K562 (cell line): ENCODE data around the gene NDUFA5. TPM values are rescaled to one million over a fixed set of nuclear protein-coding genes. Genes with fewer than 3 reads are reported as not detected.

Experiments used
- ATF4 ChIP-seq: fragments of 450-650 bp; formaldehyde crosslinking; IDR thresholded peaks from 2 replicates; pipeline ENCODE4 v1.4.0; 2022; ENCODE audit warnings: mild to moderate bottlenecking, moderate library complexity
- BACH1 ChIP-seq: fragments of 200-800 bp; sonication (Bioruptor generic); IDR thresholded peaks from 2 replicates; pipeline ENCODE4 v1.6.1; 2016; ENCODE audit warnings: missing genetic modification characterization, missing compliant biosample characterization
- FOXK2 ChIP-seq, 2 experiments: fragments of 450-650 bp; IDR thresholded peaks in 1 of 2; conservative IDR thresholded peaks in 1 of 2; 2 replicates each; pipeline ENCODE4 v1.6.1; 2016; ENCODE audit warnings: low read depth in 2 of 2, mild to moderate bottlenecking in 1 of 2
- GTF2F1 ChIP-seq: IDR thresholded peaks from 2 replicates; pipeline ENCODE4 v1.6.1; 2011; ENCODE audit warnings: low read depth, low read length, improper control_type of control experiment
- HOMEZ ChIP-seq: fragments of 250-450 bp; sonication (Bioruptor Pico); IDR thresholded peaks from 2 replicates; pipeline ENCODE4 v1.4.0; 2020; ENCODE audit warnings: mild to moderate bottlenecking, moderate library complexity
- JUND ChIP-seq, 2 experiments: IDR thresholded peaks; 2 replicates in 1 of 2; 3 replicates in 1 of 2; pipeline ENCODE4 v1.6.1; 2011; ENCODE audit warnings: borderline replicate concordance in 2 of 2, low read depth in 2 of 2, low read length in 2 of 2, improper control_type of control experiment in 1 of 2, missing biosample characterization in 1 of 2, missing genetic modification characterization in 1 of 2, missing genetic modification reagents in 1 of 2
- KAT8 ChIP-seq: fragments of 450-650 bp; IDR thresholded peaks from 2 replicates; pipeline ENCODE4 v1.6.1; 2016; ENCODE audit warnings: low read depth, mild to moderate bottlenecking
- POLR2A ChIP-seq: fragments of 450-650 bp; conservative IDR thresholded peaks from 2 replicates; pipeline ENCODE4 v1.6.1; 2016
- RBM15 ChIP-seq: fragments of 200-400 bp; formaldehyde crosslinking; IDR thresholded peaks from 2 replicates; pipeline ENCODE4 v1.6.1; 2018; ENCODE audit warnings: mild to moderate bottlenecking, low read length, moderate library complexity; ENCODE audit not compliant: insufficient read depth
- SMARCA5 ChIP-seq: fragments of 450-650 bp; IDR thresholded peaks from 2 replicates; pipeline ENCODE4 v1.6.1; 2016
- ZKSCAN1 ChIP-seq: fragments of 150-350 bp; IDR thresholded peaks from 2 replicates; pipeline ENCODE4 v1.6.1; 2016; ENCODE audit warnings: low read depth, low read length
- ZKSCAN8 ChIP-seq: fragments of 200-800 bp; sonication (Bioruptor generic); IDR thresholded peaks from 2 replicates; pipeline ENCODE4 v1.6.1; 2016; ENCODE audit warnings: missing genetic modification characterization, missing compliant biosample characterization
- ZNF212 ChIP-seq: fragments of 450-650 bp; formaldehyde crosslinking; IDR thresholded peaks from 2 replicates; pipeline ENCODE4 v1.4.0; 2020; ENCODE audit warnings: mild to moderate bottlenecking
- ZNF274 ChIP-seq: IDR thresholded peaks from 2 replicates; pipeline ENCODE4 v1.6.1; 2011; ENCODE audit warnings: low read depth, mild to moderate bottlenecking, low read length, moderate library complexity, borderline replicate concordance
- ZNF41 ChIP-seq: fragments of 250-450 bp; sonication (Bioruptor Pico); conservative IDR thresholded peaks from 2 replicates; pipeline ENCODE4 v1.4.0; 2020; ENCODE audit warnings: mild to moderate bottlenecking
- ZNF589 ChIP-seq: fragments of 200-800 bp; sonication (Bioruptor generic); IDR thresholded peaks from 2 replicates; pipeline ENCODE4 v1.6.1; 2016; ENCODE audit warnings: low read depth, missing genetic modification characterization, missing compliant biosample characterization
- ZNF696 ChIP-seq: fragments of 250-450 bp; sonication (Bioruptor Pico); conservative IDR thresholded peaks from 2 replicates; pipeline ENCODE4 v1.4.0; 2020; ENCODE audit warnings: mild to moderate bottlenecking, moderate library complexity
- polyA plus RNA-seq, 8 experiments: library from polyadenylated mRNA; depleted of rRNA in 4 of 8; stranded (reverse) in 5 of 8; unstranded in 3 of 8; fragments of >200 nt; fragmentation: Nextera tagmentation in 2 of 8; fragmentation: Illumina TruSeq in 1 of 8; extraction: Ambion mirVana in 2 of 8; extraction: Trizol in 1 of 8; gene quantifications; 2 replicates each; pipeline versions ENCODE4 v1.2.1 to v1.2.3, GENCODE V29; 2011 to 2014; ENCODE audit warnings: inconsistent platforms in 1 of 8, missing spikeins in 1 of 8
- total RNA-seq, 7 experiments: library from RNA; depleted of rRNA in 6 of 7; stranded (reverse); fragments of >200 nt in 6 of 7; fragmentation: Illumina TruSeq in 2 of 7; extraction: Trizol in 2 of 7; gene quantifications; 2 replicates each; pipeline versions ENCODE4 v1.2.1 to v1.2.3, GENCODE V29; 2011 to 2021; ENCODE audit warnings: low replicate concordance in 1 of 7
- TF ChIP-seq, protein P1 (sequence below), 2 experiments: fragments of 450-650 bp; conservative IDR thresholded peaks; 2 replicates each; pipeline ENCODE4 v1.6.1; 2017; ENCODE audit warnings: mild to moderate bottlenecking in 2 of 2, moderate library complexity in 2 of 2
- TF ChIP-seq, protein P2 (sequence below), 2 experiments: IDR thresholded peaks in 1 of 2; conservative IDR thresholded peaks in 1 of 2; 2 replicates each; pipeline ENCODE4 v1.6.1; 2016; ENCODE audit warnings: low read depth in 2 of 2, mild to moderate bottlenecking in 1 of 2, missing compliant biosample characterization in 1 of 2, missing genetic modification characterization in 1 of 2, moderate library complexity in 1 of 2
- TF ChIP-seq, protein P3 (sequence below): fragments of 250-450 bp; sonication (Bioruptor Pico); IDR thresholded peaks from 2 replicates; pipeline ENCODE4 v1.8.0; 2021; ENCODE audit warnings: mild to moderate bottlenecking, moderate library complexity

NDUFA5 gene
- total and polyA plus RNA-seq, 9 of the 15 experiments (the other 6 are each of a cell fraction or from before 2014, with no cell fraction given): 155 to 677 (median 269) TPM

DNA sequence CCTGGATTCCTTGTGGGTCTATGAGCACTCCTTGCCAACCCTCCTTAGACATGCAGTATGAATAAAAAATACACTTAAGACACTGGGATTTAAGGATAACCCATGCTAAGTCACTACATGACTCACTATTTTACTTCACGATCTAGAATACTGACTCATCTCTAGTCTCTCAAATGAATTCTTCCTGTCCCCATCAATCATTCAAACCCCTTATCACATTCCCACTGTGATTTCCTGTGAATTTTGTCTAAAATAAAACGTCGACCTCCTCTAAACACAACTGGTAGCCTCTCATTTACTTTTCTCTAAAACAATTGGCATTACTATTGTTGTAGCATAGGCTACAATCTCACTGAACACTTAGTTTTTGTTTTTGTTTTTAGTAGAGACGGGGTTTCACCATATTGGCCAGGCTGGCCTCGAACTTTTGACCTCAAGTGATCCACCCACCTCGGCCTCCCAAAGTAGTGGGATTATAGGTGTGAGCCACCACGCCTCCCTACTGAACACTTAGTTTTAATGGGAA lies 19.4 kb downstream of the NDUFA5 start (continued):
- TF ChIP-seq, protein P1, sequence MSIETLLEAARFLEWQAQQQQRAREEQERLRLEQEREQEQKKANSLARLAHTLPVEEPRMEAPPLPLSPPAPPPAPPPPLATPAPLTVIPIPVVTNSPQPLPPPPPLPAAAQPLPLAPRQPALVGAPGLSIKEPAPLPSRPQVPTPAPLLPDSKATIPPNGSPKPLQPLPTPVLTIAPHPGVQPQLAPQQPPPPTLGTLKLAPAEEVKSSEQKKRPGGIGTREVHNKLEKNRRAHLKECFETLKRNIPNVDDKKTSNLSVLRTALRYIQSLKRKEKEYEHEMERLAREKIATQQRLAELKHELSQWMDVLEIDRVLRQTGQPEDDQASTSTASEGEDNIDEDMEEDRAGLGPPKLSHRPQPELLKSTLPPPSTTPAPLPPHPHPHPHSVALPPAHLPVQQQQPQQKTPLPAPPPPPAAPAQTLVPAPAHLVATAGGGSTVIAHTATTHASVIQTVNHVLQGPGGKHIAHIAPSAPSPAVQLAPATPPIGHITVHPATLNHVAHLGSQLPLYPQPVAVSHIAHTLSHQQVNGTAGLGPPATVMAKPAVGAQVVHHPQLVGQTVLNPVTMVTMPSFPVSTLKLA (conservative IDR thresholded peaks at IDR 0.05): no peak; a peak in 1 of 4 replicates
- TF ChIP-seq ZKSCAN1: no peak
- TF ChIP-seq, protein P2, sequence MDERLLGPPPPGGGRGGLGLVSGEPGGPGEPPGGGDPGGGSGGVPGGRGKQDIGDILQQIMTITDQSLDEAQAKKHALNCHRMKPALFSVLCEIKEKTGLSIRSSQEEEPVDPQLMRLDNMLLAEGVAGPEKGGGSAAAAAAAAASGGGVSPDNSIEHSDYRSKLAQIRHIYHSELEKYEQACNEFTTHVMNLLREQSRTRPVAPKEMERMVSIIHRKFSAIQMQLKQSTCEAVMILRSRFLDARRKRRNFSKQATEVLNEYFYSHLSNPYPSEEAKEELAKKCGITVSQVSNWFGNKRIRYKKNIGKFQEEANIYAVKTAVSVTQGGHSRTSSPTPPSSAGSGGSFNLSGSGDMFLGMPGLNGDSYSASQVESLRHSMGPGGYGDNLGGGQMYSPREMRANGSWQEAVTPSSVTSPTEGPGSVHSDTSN (CRISPR knock-in tag; IDR thresholded peaks at IDR 0.05; ENCODE audit: low read depth): no peak
- TF ChIP-seq, protein P2 (tag; conservative IDR thresholded peaks at IDR 0.05; ENCODE audit: low read depth): peak; percentile 98
- TF ChIP-seq POLR2A: no peak
- TF ChIP-seq, protein P3, sequence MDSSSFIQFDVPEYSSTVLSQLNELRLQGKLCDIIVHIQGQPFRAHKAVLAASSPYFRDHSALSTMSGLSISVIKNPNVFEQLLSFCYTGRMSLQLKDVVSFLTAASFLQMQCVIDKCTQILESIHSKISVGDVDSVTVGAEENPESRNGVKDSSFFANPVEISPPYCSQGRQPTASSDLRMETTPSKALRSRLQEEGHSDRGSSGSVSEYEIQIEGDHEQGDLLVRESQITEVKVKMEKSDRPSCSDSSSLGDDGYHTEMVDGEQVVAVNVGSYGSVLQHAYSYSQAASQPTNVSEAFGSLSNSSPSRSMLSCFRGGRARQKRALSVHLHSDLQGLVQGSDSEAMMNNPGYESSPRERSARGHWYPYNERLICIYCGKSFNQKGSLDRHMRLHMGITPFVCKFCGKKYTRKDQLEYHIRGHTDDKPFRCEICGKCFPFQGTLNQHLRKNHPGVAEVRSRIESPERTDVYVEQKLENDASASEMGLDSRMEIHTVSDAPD (CRISPR knock-in tag): no peak
- TF ChIP-seq FOXK2 (conservative IDR thresholded peaks at IDR 0.05 in 1 of 2, IDR thresholded peaks at IDR 0.05 in 1 of 2; ENCODE audit: low read depth in 2 of 2): no peak; a peak in 1 of 4 replicates
- TF ChIP-seq KAT8: no peak
- TF ChIP-seq ZKSCAN8 (CRISPR knock-in tag): no peak
- TF ChIP-seq ZNF274: no peak
- no peak for TF ChIP-seq GTF2F1
- TF ChIP-seq ZNF41: no peak
- TF ChIP-seq BACH1 (tag): peak; percentile 92
- peak; percentile 97 for TF ChIP-seq JUND (IDR thresholded peaks at IDR 0.05; ENCODE audit: borderline replicate concordance, low read depth, low read length)
- peak; percentile 98 for TF ChIP-seq JUND (tag; IDR thresholded peaks at IDR 0.05; ENCODE audit: borderline replicate concordance, low read depth, low read length)
- TF ChIP-seq RBM15: no peak
- TF ChIP-seq ATF4: no peak
- TF ChIP-seq ZNF696: no peak
- no peak for TF ChIP-seq ZNF212 (CRISPR knock-in tag)
- TF ChIP-seq SMARCA5: no peak
- peak; percentile 58; the same call in 1 of the 2 replicates for TF ChIP-seq ZNF589 (CRISPR knock-in tag)
- no peak for TF ChIP-seq HOMEZ
